ENCODE results near the gene SHMT1.

DNA sequence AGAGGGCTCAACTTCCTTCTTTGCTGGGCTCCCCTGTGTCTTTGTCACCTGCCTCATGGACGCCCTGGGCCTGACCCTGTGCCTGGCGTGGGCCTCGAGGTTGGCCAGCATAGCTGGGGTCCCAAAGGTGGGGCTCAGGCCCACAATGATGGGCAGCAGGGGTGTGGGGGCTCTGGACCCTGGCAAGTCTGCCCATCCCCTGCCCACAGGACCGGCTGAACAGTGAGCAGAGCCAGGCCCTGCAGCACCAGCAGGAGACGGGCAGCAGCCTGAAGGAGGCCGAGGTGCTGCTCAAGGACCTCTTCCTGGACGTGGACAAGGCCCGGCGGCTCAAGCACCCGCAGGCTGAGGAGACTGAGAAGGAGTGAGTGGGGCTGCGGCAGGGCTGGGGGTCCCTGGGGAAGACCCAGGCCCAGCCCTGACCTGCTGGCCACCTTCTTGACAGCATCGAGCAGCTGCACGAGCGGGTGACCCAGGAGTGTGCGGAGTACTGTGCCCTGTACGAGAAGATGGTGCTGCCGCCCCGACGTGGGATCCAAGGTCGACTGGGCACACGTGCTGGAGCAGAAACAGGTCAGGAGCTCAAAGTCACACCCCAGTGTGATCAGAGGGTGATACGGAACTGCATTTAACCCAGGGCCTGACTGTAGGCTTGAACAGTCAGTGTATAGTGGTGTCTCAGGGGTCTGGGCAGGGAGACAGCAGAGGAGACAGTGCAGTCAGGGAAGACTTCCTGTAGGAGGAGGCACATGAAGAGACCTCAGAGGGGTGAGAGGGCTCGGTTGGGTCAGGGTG, 18.0 kb upstream of the SHMT1 start:
- TF ChIP-seq, protein P1, sequence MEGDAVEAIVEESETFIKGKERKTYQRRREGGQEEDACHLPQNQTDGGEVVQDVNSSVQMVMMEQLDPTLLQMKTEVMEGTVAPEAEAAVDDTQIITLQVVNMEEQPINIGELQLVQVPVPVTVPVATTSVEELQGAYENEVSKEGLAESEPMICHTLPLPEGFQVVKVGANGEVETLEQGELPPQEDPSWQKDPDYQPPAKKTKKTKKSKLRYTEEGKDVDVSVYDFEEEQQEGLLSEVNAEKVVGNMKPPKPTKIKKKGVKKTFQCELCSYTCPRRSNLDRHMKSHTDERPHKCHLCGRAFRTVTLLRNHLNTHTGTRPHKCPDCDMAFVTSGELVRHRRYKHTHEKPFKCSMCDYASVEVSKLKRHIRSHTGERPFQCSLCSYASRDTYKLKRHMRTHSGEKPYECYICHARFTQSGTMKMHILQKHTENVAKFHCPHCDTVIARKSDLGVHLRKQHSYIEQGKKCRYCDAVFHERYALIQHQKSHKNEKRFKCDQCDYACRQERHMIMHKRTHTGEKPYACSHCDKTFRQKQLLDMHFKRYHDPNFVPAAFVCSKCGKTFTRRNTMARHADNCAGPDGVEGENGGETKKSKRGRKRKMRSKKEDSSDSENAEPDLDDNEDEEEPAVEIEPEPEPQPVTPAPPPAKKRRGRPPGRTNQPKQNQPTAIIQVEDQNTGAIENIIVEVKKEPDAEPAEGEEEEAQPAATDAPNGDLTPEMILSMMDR (IDR thresholded peaks at IDR 0.05): no peak
- TF ChIP-seq POLR2A (IDR thresholded peaks at IDR 0.05): no peak

Measured in thyroid gland (tissue), 4 donors.